PC-3 (cell line): ENCODE results near the gene GDNF. TPM values are rescaled to one million over a fixed set of nuclear protein-coding genes. Genes with fewer than 3 reads are reported as not detected.

Source experiments
- ATAC-seq: fragments of 200-7000 bp; cut with Tn5 transposase; 2 replicates; pipeline ENCODE4 v1.9.1; 2020; ENCODE audit warnings: mild to moderate bottlenecking, moderate library complexity
- BruUV-seq: library from RNA; stranded (reverse); fragments of 400-500 nt; replicated peaks from 2 replicates; lab custom pipeline; 2021; lab: Mats Ljungman, UMichigan
- CTCF ChIA-PET: fragments of 300-600 bp; sonication (Branson Sonifier 250); formaldehyde crosslinking; loops from one replicate; lab custom pipeline; 2022; ENCODE audit warnings: antibody characterized with exemption; lab: Charles Lee
- POLR2A ChIA-PET: fragments of 300-600 bp; sonication (Branson Sonifier 250); formaldehyde crosslinking; loops from one replicate; lab custom pipeline; 2022; ENCODE audit warnings: antibody characterized with exemption; ENCODE audit not compliant: unreplicated experiment; lab: Charles Lee
- DNase-seq: peaks from one replicate; pipeline ENCODE4 v3.0.0-alpha.2; 2015
- H2AFZ ChIP-seq: fragments of 300-600 bp; sonication (generic); 2 replicates; pipeline ENCODE4 v1.6.0; 2016; ENCODE audit warnings: antibody characterized with exemption, low read length
- H3F3A ChIP-seq: fragments of 300-600 bp; sonication (generic); one replicate; pipeline ENCODE4 v1.6.0; 2017; ENCODE audit warnings: antibody characterized with exemption, low read length, control low read depth, mild to moderate bottlenecking; ENCODE audit not compliant: unreplicated experiment
- H3K27ac ChIP-seq: fragments of 300-600 bp; sonication (generic); 2 replicates; pipeline ENCODE4 v1.5.1; 2016; ENCODE audit warnings: mild to moderate bottlenecking, low read length
- H3K27me3 ChIP-seq: fragments of 300-600 bp; sonication (generic); 2 replicates; pipeline ENCODE4 v1.6.1; 2016; ENCODE audit warnings: low read length, mixed read lengths
- H3K36me3 ChIP-seq: fragments of 300-600 bp; sonication (generic); 2 replicates; pipeline ENCODE4 v1.6.1; 2016; ENCODE audit warnings: low read depth, mixed run types, low read length, mixed read lengths
- H3K4me1 ChIP-seq: fragments of 300-600 bp; sonication (generic); 2 replicates; pipeline ENCODE4 v1.5.1; 2016; ENCODE audit warnings: low read length; ENCODE audit not compliant: insufficient read depth
- H3K4me2 ChIP-seq: fragments of 300-600 bp; sonication (generic); 2 replicates; pipeline ENCODE4 v1.6.0; 2016; ENCODE audit warnings: low read length
- H3K4me3 ChIP-seq: fragments of 300-600 bp; sonication (generic); 2 replicates; pipeline ENCODE4 v1.5.1; 2016; ENCODE audit warnings: mild to moderate bottlenecking, low read length, mixed read lengths
- H3K79me2 ChIP-seq: fragments of 300-600 bp; sonication (generic); 2 replicates; pipeline ENCODE4 v1.6.1; 2017; ENCODE audit warnings: low read length, mixed read lengths
- H3K9ac ChIP-seq: fragments of 300-600 bp; sonication (generic); 2 replicates; pipeline ENCODE4 v1.6.0; 2016; ENCODE audit warnings: mild to moderate bottlenecking, low read length
- H3K9me2 ChIP-seq: fragments of 300-600 bp; sonication (generic); replicated peaks from 2 replicates; pipeline ENCODE4 v1.6.1; 2016; ENCODE audit warnings: mixed run types, low read length, mixed read lengths
- H3K9me3 ChIP-seq: fragments of 300-600 bp; sonication (generic); 2 replicates; pipeline ENCODE4 v1.6.1; 2016; ENCODE audit warnings: low read length, mixed read lengths
- H4K20me1 ChIP-seq: fragments of 300-600 bp; sonication (generic); 2 replicates; pipeline ENCODE4 v1.6.1; 2016; ENCODE audit warnings: low read length, mixed read lengths
- EZH2 ChIP-seq: fragments of 300-600 bp; sonication (generic); IDR thresholded peaks from one replicate; pipeline ENCODE4 v1.6.1; 2017; ENCODE audit warnings: antibody characterized with exemption, mild to moderate bottlenecking, low read length; ENCODE audit not compliant: unreplicated experiment
- EZH2phosphoT487 ChIP-seq: fragments of 300-600 bp; sonication (generic); IDR thresholded peaks from 2 replicates; pipeline ENCODE4 v1.6.1; 2018; ENCODE audit warnings: mild to moderate bottlenecking, antibody characterized with exemption, low read length, borderline replicate concordance
- intact Hi-C: fragments of 100-400 bp; cut with micrococcal nuclease; formaldehyde crosslinking; loops from 2 replicates; pipeline ENCODE4 v1.9.0; 2023
- total RNA-seq: library from RNA; depleted of rRNA; stranded (reverse); fragments of >200 nt; gene quantifications from 2 replicates; pipeline ENCODE4 v1.2.3, GENCODE V29; 2014
- TF ChIP-seq, protein P1 (sequence below): fragments of 300-600 bp; sonication (generic); conservative IDR thresholded peaks from 2 replicates; pipeline ENCODE4 v1.5.1; 2017; ENCODE audit warnings: antibody characterized with exemption, low read depth, mild to moderate bottlenecking, low read length

Gene GDNF
- total RNA-seq, 1 experiment from 2014 or later: not detected

DNA sequence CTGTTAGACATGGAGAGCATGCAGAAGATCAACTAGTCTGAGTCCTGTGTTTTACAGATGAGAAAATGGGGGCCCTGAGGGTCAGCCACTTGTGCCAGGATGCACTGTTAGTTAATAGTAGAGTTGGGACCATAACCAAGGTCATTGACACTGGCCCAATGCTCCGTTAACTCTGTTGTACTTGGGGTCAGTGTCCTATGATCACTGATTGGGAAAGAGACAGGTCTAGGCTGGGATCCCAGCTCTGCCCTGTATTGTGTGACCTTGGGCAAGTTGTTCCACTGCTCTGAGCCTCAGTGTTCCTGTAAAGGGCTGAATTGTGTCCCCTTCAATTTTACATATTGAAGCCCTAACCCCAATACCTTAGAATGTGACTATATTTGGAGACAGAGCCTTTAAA is 70.0 kb downstream of the GDNF start:
- DNase-seq: no peak
- CTCF ChIA-PET: no interaction called here

DNA sequence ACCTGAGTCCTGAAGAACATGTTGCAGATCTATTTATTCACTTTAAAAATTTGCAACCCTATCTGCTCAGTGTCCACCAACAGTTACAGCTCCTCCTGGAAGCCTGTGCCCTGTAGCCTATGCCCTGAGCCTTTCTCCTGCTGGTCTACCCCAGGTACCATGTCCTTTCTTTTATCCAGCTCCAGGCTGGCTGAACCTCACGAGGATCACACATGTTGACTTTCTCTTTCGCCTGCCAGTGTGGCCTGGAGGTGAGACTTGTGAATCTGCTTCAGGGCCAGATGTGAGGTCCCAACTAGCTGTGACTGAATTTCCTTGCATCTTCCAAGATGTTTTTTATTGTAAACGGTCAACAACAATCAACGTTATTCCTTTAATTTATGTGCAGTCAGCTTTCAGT is 70.7 kb downstream of the GDNF start:
- Histone ChIP-seq H3K27me3 (no peaks in the 10 kb centered on the region), H3K9ac (no peak overlapping the region), H2AFZ (no peak overlapping the region), H3K9me3 (no peaks in the 10 kb centered on the region), H3K4me1 (peaks cover 31% of the 10 kb centered on the region), H3K27ac (no peak overlapping the region), H3K4me2 (no peak overlapping the region), H3K36me3 (no peaks in the 10 kb centered on the region), H3K4me3 (no peak overlapping the region), H3F3A (no peaks in the 10 kb centered on the region), H4K20me1 (no peaks in the 10 kb centered on the region), H3K9me2 (no peaks in the 10 kb centered on the region), H3K79me2 (no peaks in the 10 kb centered on the region)
- intact Hi-C loops: no loop called here
- ChIA-PET CTCF (no interaction called here), POLR2A (no interaction called here)
- no peak for DNase-seq
- ATAC-seq: no peak
- no TSS peak for BruUV-seq
- TF ChIP-seq EZH2phosphoT487: no peak
- TF ChIP-seq, protein P1, sequence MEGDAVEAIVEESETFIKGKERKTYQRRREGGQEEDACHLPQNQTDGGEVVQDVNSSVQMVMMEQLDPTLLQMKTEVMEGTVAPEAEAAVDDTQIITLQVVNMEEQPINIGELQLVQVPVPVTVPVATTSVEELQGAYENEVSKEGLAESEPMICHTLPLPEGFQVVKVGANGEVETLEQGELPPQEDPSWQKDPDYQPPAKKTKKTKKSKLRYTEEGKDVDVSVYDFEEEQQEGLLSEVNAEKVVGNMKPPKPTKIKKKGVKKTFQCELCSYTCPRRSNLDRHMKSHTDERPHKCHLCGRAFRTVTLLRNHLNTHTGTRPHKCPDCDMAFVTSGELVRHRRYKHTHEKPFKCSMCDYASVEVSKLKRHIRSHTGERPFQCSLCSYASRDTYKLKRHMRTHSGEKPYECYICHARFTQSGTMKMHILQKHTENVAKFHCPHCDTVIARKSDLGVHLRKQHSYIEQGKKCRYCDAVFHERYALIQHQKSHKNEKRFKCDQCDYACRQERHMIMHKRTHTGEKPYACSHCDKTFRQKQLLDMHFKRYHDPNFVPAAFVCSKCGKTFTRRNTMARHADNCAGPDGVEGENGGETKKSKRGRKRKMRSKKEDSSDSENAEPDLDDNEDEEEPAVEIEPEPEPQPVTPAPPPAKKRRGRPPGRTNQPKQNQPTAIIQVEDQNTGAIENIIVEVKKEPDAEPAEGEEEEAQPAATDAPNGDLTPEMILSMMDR: no peak
- TF ChIP-seq EZH2: no peak

More for the DNA sequence above, 70.0 kb downstream of the GDNF start:
- Histone ChIP-seq H3K36me3 (no peaks in the 10 kb centered on the region), H3K4me1 (peaks cover 31% of the 10 kb centered on the region), H3K27ac (no peak overlapping the region), H3K4me2 (no peak overlapping the region), H3K4me3 (no peak overlapping the region), H3F3A (no peaks in the 10 kb centered on the region), H3K9me2 (no peaks in the 10 kb centered on the region), H3K9ac (no peak overlapping the region), H3K27me3 (no peaks in the 10 kb centered on the region), H3K79me2 (no peaks in the 10 kb centered on the region), H2AFZ (no peak overlapping the region), H4K20me1 (no peaks in the 10 kb centered on the region), H3K9me3 (no peaks in the 10 kb centered on the region)
- TF ChIP-seq EZH2 (no peak), EZH2phosphoT487 (no peak)
- TF ChIP-seq, protein P1: no peak
- POLR2A ChIA-PET: no interaction called here
- ATAC-seq: no peak
- no TSS peak for BruUV-seq
- intact Hi-C loops: no loop called here

DNA sequence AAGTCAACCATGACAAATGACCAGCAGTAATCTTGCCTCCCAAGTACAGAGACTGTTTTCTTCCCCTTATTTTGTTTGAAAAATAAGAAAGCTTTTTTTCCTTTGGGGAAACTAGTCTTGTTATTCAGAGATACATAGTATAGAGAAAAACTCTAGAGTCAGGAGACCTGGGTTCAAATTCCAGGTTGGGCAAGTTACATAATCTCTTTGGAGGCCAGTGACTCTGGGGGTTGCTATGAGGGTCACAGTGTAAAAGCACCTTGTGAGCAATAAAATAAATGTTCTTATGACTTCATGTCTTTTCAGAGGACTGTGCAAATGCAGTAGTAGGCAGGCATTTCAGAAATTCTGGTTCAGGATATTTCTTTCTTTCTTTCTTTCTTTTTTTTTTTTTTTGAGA is 71.5 kb downstream of the GDNF start:
- POLR2A ChIA-PET: no interaction called here
- H3K4me2 ChIP-seq: no peak overlapping the region
- intact Hi-C loops: no loop called here
- H3K36me3 ChIP-seq: no peaks in the 10 kb centered on the region
- TF ChIP-seq EZH2phosphoT487: no peak
- TF ChIP-seq, protein P1: no peak
- H4K20me1 ChIP-seq: no peaks in the 10 kb centered on the region
- no peak overlapping the region for H2AFZ ChIP-seq
- H3K4me3 ChIP-seq: no peak overlapping the region
- no peaks in the 10 kb centered on the region for H3K9me2 ChIP-seq
- H3K27me3 ChIP-seq: no peaks in the 10 kb centered on the region
- H3K79me2 ChIP-seq: no peaks in the 10 kb centered on the region
- ATAC-seq: no peak
- CTCF ChIA-PET: no interaction called here
- BruUV-seq: no TSS peak
- no peak for DNase-seq
- no peak overlapping the region for H3K9ac ChIP-seq
- no peaks in the 10 kb centered on the region for H3F3A ChIP-seq
- H3K27ac ChIP-seq: no peak overlapping the region
- peaks cover 31% of the 10 kb centered on the region for H3K4me1 ChIP-seq
- H3K9me3 ChIP-seq: no peaks in the 10 kb centered on the region
